AG09309 (cell line): Measurements from ENCODE around the gene FAM163A.
"Not testable (repeated sequence)": the region's sequence is repeated elsewhere in the genome, so short reads cannot be mapped to it uniquely, and the experiment has no call there.

Experiments
- DNase-seq: peaks from one replicate; pipeline ENCODE4 v3.0.0-alpha.2; 2010; ENCODE audit warnings: low read depth
- H3K4me3 ChIP-seq: 2 replicates; pipeline ENCODE4 v1.5.1; 2011; ENCODE audit warnings: mild to moderate bottlenecking, low read depth, low read length, moderate library complexity; ENCODE audit not compliant: control insufficient read depth
- CTCF ChIP-seq: IDR thresholded peaks from 2 replicates; pipeline ENCODE4 v1.5.1; 2011; ENCODE audit warnings: mild to moderate bottlenecking, low read depth, low read length, inconsistent platforms; ENCODE audit not compliant: insufficient read depth, control insufficient read depth; ENCODE audit errors: missing control alignments

FAM163A gene

GRCh38 chr1:179825206-179825605 is 82.1 kb downstream of the FAM163A start:
- no peak for TF ChIP-seq CTCF
- no peak for DNase-seq
- H3K4me3 ChIP-seq, result no peak overlapping the region

- no peak overlapping the region for H3K4me3 ChIP-seq
- TF ChIP-seq CTCF, result no peak
- DNase-seq, result no peak
Observed at GRCh38 chr1:179825798-179826460, 82.8 kb downstream of the FAM163A start.

DNA sequence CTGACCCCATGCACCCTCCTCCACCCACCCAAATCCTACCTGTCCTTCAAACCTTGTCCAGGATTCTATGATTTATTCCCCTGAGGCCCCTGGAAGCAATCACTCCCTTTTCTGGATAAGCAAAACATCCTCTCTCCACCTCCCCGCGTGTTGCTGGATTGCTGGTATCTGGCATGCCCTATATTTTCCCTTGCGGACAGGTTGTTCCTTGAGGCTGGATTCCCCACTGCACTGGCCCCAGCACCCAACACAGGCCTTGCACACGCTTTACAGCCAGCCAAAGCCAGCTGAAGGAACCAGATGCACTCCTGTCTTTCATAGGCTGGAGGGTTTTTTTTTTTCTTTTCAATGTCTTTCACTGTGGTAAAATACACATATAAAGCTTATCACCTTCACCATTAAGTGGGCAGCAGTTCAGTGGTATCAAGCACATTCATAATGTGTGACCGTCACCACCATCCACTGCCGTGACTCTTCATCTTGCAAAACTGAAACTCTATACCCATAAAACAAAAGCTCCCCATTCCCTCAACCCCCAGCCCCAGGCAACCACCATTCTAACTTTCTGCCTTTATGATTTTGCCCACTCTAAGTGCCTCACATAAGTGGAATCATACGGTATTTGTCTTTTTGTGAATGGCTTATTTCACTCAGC is 83.7 kb downstream of the FAM163A start:
- TF ChIP-seq CTCF, result no peak
- no peak for DNase-seq
- H3K4me3 ChIP-seq, result no peak overlapping the region

GRCh38 chr1:179828554-179829110 is 85.5 kb downstream of the FAM163A start:
- DNase-seq, result no peak
- TF ChIP-seq CTCF, result no peak
- no peak overlapping the region for H3K4me3 ChIP-seq

- TF ChIP-seq CTCF, result no peak
Observed at GRCh38 chr1:179831225-179831624, 88.1 kb downstream of the FAM163A start.

DNA sequence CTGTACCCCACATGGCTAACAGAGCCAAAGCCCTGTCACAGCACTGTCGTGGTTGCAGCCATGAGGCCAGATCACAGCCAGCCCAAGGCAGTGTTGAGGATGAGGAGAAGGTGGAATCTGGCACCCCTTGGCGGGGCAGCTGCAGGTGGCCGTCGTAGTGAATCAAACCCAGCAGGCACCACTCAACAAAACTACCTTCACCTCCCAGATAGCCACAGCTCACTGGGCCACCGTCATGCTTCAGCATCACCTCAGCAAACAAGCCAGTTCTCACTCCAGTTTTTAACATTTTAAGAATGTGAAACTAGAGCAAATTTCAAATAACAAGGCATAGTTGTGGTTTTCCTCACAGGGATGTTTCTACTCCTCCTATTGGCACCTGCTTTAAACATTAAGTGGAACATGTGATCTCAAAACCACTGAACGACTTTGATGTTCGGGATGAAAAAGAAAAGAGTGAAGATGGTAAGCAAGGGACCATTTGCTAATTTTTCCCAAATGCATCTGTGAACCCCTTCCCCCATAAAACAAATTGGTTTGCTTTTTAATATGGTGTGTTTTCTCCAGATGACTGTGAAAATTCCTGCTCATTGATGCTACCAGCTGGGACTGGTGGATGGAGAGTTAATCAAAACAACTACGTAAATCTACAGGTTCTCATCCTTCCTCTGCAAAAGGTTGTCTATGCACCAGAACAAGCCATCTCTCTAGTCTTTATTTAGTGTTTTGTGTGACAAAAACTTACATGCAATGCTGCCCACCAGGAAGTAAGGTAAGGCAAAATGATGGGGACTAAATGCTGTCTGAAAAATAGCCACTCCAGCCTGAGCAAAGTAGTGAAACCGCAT is 89.0 kb downstream of the FAM163A start:
- no peak overlapping the region for H3K4me3 ChIP-seq
- no peak for TF ChIP-seq CTCF
- DNase-seq, result no peak

More at GRCh38 chr1:179831225-179831624, 88.1 kb downstream of the FAM163A start:
- DNase-seq, result no peak
- H3K4me3 ChIP-seq, result no peak overlapping the region

- DNase-seq, result not testable (repeated sequence)
Observed at GRCh38 chr1:179836686-179837445, 93.8 kb downstream of the FAM163A start.

More at GRCh38 chr1:179836686-179837445, 93.8 kb downstream of the FAM163A start:
- not testable (repeated sequence) for H3K4me3 ChIP-seq
